ENCODE data around the gene DEFB124.
"Not testable (repeated sequence)": the region's sequence is repeated elsewhere in the genome, so short reads cannot be mapped to it uniquely, and the experiment has no call there.

Gene DEFB124

DNA sequence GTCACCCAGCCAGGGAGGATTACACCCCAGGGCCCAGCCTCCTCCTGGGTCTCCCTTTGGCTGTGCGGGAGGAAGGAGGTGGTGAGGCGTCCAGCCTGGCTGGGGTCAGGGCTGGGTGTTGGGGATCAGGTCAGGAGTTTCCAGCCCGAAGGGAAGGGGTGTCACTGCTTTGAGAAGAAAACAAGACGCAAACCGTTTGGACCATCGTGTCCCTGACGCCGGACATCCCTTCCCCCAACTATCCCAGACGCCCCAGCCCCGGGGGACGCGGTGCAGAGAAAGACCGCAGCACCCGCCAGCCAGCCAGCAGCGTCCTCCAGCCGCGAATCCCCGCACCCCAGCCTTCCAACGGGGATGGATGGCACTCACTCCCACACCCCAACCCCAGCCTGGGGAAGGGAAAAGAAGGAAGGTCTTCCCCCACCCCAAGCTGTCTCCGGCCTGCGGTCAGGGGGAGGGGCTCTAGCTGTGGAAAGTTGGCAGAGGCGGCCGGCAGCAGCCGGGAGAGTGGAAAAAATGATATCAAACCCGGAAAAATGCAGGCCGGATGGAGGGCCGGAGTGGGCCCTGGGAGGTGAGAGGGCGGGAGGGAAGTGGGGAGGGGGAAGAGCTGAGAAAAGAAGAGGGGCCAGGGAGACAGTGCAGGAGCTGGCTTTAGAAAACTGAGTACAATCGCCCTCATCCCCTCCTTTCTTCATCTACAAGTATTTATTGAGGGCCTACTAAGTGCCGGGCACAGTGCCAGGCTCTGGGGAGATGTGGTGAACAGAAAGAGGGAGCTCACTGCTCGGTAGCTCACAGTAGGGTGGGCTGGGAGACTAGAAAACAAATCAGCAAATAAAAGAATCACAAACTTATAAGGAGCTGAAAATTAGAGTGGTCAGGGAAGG is 10.8 kb upstream of the DEFB124 start:
- DNase-seq: no peak

DNA sequence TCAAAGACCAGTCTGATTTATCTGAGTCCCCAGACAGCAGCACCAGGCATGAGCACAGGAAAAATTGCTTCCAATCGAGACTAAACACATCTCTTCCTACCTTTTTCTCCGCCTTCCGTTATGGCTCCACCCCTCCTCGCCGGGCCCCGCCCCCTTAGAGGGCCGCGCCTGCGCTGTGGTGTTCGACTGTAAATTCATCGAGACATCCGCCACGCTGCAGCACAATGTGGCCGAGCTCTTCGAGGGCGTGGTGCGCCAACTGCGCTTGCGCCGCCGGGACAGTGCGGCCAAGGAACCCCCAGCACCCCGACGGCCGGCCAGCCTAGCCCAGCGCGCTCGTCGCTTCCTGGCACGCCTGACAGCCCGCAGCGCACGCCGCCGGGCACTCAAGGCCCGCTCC is 9.1 kb upstream of the DEFB124 start:
- no peak for DNase-seq

DNA sequence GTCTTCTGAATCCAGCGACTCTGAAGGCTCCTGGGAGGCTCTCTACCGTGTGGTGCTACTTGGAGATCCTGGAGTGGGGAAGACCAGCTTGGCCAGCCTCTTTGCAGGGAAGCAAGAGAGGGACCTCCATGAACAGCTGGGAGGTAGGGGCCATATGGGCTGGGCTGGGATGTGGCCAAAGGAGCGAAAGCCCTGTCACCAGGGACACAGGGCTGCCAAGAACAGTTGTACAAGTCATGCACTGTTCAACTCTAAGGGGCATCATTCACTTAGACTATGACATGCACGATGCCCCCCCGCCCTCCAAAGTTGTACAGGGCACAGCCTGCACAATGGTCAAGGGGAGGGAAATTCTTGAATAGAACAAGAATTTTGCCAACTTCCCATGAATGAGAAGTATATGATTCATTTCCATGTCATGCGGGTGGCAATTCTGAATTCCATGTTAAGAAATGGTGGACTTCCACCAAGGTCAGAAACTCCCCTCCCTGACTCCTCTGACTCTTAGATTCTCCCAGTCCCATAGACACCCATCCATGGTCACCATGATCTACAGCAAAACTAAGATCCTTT is 1.8 kb upstream of the DEFB124 start:
- no peak for DNase-seq

DNA sequence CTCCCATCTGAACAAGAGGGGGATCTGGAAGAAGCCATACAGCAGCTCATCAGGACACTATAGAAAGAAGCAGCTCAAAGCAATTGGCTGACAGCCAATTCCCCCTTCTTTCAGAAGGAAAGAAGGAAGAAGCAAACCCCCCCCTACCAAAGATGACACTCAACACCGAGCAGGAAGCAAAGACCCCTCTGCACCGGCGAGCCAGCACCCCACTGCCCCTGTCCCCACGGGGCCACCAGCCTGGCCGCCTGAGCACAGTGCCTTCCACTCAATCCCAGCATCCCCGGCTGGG is 1.3 kb upstream of the DEFB124 start:
- DNase-seq: no peak

DNA sequence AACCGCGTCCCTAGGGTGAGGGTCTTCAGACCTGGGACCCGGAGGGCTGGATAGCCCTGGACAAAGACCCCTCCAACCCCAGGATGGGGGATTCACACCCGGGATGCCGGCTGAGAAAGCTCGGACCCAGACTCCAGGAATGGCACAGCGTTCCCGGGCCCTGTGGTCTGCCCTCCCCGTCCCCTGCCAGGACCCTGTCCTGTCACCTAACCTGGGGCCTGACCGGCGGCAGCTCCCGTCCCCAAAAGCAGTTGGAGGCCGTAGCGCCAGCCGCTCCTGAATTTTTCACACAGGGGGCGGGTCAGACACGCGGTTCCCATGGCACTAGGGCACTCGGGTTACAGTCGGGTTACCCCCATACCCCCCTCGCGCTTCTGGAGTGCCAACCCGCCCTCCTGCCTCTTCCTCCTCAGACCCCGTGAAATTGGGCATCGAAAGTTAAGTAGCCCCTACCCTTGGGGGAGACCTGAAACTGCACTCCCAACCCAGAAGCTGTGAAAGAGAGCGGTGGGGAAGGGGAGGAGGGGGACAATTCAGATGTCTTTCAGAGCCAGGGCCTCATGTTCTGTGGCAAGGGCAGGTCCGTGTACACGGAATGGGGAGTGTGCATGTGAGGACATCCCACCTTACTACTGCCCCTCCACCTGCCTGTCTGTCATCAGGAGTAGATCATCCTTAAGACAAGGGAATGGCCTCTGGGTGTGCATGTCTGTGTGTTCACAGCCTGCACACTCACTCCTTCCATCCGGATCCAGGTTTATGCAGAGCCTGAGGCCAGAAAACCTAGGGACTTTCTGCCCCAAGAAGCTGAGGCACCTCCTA is 756 bp upstream of the DEFB124 start:
- DNase-seq: no peak

DNA sequence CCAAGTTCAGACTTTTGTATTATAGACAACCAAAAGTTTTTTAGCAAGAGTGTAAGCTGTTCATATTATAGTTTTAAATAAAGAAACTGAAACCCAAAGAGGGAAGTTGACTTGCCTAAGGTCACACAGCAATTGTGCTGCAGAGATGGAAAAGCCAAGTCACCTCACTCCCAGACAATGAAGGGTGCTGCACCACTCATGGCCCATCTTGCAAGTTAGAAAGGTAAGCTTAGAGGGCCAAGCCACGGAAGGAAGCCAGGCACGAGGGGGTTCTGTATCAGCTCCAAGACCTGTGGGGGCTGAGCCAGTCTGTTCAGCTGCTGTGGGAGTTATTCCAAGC is 860 bp downstream of the DEFB124 start:
- DNase-seq: no peak

DNA sequence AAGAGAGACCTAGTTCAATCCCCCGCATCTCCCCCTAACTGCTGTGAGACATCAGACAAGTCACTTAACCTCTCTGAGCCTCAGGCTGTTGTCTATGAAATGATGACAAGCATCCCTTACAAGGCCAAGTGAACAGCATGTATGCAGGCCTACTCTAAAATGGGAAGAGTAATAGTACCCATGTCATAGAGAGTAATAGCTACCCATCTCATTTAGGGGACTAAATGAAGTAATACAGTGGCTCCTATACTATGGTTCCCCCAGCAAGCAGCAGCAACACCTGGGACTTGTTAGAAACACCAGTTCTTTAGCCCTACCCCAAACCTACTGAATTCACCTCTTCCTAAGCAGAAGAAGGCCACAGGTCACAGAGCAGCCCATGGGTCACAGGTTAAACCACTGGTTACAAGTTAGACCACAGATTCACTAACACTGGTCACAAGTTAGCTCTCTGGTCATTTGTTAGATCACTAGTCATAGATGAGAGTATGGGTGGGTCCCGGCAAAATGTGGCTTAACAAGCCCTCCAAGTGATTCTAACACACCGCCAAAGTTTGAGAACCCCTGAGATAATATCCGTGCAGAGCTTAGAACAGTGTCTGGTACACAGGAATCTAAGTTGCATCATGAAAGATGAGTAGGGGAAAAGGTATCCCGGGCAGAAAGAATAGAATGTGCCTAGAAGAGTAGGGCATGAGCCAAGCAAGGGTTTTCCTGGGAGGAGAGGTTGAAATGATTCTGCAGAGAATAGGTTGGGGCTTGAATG is 1.4 kb downstream of the DEFB124 start:
- no peak for DNase-seq

DNA sequence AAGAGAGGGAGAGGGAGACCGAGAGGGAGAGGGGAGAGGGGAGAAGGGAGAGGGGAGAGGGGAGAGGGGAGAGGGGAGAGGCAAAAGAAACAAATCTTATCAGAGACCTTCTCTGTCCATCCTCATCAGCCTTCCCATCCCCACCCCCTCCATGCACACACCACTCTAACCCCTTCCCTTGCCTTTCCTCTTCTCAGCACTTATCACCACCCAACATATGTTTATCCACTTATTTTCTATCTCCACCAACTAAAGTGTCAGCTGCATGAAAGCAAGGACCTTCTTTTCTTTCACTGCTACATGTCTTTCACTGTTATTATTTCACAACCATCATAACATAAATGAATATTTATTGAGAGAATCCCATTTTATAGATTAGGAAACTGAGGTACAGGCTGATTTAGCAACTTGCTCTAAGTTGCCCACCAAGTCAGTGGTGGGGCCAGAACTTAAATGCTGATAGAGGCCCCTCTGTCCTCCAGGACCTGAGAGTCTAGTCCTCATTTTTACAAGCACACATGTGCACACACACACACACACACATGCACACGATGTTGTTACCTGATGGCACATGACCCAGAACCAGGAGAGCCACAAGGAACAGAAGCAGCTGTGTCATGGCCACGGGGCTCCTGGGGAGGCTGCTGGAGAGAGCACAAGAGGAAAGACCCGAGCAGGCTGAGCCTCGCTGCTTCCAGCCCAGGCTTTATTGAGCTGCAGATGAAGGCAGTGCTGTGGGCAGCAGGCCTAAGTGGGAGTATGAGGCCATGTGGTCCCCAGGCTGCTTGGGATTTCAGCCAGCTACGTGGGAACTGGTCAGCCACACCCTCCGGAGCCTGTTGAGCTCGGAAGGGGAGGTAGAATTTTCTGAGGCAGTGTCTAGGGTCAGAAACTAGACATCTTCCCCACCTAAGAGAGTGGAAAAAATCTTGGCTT is 2.3 kb downstream of the DEFB124 start:
- DNase-seq: no peak

DNA sequence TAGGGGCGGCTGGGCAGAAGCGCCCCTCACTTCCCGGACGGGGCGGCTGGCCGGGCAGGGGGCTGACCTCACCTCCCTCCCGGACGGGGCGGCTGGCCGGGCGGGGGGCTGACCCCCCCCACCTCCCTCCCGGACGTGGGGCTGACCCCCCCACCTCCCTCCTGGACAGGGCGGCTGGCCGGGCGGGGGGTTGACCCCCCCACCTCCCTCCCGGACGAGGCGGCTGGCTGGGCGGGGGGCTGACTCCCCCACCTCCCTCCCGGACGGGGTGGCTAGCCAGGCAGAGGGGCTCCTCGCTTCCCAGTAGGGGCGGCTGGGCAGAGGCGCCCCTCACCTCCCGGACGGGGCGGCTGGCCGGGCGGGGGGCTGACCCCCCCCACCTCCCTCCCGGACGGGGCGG is 4.0 kb downstream of the DEFB124 start:
- DNase-seq: not testable (repeated sequence)

DNA sequence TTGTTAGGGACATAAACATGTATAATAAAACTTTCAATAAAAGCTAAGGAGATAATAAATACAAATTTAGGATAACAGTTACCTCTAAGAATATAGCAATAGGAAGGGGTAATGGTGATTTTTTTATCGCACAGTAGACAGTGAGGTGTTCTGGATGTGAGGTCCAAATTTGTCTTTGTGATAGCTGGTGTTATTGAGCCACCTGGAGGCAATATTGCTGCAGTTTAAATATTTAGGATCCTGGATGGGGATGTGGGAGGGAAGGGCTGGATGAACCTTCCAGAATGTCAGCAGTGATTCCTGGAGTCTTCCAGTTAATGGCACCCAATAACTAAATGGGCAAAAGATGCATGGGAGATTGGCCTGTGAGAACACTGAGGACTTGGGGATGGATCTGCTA is 20.6 kb downstream of the DEFB124 start:
- no peak for DNase-seq

DNA sequence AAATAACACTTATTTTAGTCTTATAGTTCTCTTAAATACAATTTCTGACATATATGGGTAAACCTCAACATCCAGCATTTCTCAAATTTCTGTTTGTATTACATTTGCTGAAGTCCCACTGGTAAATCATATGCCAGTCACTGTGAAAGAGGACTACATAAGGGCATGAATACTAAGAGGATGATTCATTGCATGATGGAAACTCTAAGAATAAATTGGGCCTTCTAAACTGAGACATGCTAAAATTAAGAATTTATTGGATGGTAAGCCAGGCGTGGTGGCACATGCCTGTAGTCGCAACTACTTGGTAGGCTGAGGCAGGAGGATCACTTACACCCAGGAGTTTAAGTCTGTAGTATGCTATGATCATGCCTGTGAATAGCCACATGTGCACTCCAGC is 22.4 kb downstream of the DEFB124 start:
- DNase-seq: no peak

DNA sequence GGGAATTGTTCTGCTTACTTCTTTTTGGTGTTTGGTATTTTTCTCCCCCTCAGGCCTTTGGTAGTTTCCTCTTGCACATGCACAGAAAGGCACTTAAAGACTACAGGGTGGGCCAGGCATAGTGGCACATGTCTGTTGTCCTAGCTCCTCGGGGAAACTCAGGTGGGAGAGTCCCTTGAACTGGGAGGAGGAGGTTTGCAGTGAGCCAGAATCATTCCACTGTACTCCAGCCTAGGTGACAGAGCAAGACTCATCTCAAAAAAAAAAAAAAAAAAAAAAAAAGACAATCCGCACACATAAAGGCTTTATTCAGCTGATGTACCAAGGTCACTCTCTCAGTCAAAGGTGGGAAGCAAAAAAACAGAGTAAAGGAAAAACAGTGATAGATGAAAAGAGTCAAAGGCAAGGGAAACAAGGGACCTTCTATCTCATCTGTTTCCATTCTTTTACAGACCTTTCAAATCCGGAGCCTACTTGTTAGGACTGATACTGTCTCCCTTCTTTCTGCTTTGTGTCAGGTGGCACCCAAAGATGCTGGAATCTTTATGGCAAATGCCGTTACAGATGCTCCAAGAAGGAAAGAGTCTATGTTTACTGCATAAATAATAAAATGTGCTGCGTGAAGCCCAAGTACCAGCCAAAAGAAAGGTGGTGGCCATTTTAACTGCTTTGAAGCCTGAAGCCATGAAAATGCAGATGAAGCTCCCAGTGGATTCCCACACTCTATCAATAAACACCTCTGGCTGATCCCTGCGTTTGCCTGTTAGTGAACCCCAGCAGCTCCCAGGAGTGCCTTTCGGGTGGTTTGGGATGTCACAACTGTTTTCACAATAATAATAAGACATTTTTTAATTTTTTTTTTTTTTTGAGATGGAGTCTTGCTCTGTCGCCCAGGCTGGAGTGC is 25.2 kb downstream of the DEFB124 start:
- no peak for DNase-seq

DNA sequence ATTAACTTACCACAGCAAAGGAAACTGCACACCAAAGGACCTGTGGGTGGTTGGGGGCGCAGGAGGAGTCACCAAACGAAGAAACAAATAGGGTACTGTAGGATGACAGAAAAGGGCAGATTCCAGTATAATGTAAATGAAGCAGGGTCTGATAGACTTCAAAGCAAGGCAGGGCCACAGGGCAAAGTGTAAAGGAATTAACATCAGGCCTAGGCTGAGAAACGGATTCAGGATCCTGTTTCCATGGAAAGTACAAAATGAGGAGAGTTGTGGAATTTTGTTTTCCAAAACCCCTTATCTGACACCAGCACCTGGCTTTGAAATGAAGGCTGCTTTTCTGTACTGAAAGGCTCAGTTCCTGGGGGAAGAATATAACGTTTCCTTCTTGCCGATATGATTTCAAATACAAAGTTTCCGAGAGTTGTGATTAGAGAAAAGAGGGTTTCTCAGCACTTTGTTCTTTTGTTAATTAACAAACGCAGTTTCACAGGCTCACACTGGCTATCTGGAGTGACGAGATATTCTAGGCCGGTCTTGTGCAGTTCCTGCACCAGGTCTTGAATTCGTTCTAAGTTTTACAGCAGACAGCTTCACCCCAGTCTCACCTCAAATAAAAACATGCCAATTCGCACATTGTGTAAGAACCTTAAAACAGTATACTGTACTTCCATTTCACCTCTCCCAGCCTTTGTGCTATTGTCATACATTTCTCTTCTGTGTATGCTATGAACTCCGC is 28.7 kb downstream of the DEFB124 start:
- no peak for DNase-seq

DNA sequence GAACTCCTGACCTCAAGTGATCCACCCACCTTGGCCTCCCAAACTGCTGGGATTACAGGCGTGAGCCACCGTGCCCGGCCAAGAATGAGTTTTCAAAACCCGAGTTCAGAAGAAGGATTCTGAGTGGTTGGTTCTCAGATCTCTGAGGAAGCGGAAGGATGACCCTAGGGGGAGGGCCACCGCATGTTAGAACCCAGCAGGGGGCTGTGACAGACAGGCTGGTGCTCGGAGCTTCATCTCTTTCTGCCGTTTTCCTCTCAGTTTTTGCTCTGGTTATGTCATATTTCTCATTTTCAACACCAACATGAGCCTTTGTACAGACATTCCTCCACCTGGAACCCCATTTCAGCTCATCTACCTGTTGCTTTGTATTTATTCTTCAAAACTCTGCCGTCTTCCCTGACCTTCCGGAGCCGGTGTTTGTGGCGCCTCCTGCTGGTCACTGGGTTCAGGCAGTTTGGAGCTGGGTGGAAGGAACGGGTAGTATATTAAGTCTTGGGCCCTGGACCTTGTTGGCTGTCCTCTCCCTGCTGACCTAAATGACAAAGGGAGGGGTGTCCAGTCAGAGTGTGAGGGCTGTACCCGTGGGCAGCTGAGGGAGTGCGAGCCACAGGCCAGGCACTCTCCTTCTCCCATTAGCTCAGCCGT is 34.8 kb downstream of the DEFB124 start, which contains the start of gene DEFB123:
Gene DEFB123, plus strand, starts transcription at position 621 of the 648 bp plus-strand sequence. CDS start 67 bp downstream, outside the sequence.
- DNase-seq: peak; percentile 68

DNA sequence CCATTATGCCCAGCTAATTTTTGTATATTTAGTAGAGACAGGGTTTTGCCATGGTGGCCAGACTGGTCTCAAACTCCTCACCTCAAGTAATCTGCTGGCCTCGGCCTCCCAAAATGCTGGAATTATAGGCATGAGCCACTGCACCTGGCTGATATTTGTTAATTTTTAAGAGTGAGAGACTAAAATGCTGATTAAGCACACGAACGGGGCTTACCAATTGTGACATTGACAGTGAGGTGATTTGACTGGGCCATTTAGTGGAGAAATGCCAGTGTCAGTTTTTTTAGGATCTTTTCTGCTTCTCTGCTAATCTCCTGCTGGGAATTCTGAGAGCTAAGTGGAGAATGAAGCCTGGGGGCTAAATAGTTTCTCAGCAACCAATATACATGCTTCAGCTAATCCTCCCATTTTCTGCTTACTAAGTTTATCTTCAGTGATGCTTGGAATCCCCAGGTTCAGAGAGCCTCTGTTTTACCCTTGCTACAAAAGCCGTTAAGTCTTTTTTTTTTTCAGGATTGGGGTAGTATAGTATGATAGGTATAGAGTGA is 44.3 kb downstream of the DEFB124 start:
- no peak for DNase-seq

DNA sequence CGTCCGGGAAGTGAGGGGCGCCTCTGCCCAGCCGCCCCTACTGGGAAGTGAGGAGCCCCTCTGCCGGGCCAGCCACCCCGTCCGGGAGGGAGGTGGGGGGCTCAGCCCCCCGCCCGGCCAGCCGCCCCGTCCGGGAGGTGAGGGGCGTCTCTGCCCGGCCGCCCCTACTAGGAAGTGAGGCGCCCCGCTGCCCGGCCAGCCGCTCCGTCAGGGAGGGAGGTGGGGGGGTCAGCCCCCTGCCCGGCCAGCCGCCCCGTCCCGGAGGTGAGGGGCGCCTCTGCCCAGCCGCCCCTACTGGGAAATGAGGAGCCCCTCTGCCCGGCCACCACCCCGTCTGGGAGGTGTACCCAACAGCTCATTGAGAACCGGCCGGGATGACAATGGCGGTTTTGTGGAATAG is 47.4 kb downstream of the DEFB124 start:
- DNase-seq: not testable (repeated sequence)

DNA sequence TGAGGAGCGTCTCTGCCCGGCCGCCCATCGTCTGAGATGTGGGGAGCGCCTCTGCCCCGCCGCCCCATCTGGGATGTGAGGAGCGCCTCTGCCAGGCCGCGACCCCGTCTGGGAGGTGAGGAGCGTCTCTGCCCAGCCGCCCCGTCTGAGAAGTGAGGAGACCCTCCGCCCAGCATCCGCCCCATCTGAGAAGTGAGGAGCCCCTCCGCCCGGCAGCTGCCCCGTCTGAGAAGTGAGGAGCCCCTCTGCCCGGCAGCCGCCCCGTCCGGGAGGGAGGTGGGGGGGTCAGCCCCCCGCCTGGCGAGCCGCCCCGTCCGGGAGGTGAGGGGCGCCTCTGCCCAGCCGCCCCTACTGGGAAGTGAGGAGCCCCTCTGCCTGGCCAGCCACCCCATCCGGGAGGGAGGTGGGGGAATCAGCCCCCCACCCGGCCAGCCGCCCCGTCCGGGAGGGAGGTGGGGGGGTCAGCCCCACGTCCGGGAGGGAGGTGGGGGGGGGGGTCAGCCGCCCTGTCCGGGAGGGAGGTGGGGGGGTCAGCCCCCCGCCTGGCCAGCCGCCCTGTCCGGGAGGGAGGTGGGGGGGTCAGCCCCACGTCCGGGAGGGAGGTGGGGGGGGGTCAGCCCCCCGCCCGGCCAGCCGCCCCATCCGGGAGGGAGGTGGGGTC is 47.9 kb downstream of the DEFB124 start:
- DNase-seq: not testable (repeated sequence)

DNA sequence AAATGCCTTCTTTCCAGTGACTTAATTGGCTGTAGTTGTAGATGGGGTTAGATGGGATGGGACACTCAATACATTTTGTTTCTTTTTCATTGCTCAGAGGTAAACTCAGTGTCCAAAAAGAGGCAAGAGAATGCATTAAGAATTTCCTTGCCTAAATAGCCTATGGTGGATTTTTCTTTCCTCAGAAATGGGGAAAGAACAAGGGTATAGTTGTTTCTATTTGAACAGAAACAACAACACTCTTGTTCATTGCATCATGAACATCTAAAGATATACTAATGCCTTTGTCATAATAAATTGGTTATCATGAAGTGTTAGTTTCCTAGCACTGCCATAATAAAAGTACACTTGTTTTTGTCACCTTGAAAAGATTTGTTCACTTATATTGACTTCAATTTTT is 49.1 kb downstream of the DEFB124 start:
- DNase-seq: no peak

DNA sequence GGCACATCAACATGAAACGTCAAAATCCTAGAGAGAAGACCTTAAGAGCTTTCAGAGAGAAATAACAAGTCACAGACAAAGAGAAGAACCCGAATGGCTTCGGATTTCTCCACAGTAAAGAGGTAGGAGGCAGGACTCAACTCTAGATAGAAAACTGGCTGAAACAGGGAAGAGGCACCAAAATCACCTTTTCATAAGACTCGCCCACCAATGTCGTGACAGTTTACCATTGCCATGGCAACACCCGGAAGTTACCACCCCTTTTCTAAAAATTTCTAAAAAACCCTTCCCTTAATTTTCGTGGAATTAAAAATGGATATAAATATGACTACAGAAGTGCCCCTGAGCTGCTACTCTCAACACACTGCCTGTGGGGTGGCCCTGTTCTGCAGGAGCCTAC is 56.6 kb downstream of the DEFB124 start:
- no peak for DNase-seq

All from activated CD8-positive, alpha-beta memory T cell treated with anti-CD3 and anti-CD28 coated beads, Interleukin-2, amount 50 U/mL, for 48 hours (primary cell).